Activated naive CD8-positive, alpha-beta T cell treated with anti-CD3 and anti-CD28 coated beads, Interleukin-2, amount 50 U/mL, for 16 hours (primary cell): Measurements from ENCODE around the gene LONP1.
"Not testable (repeated sequence)": the region's sequence is repeated elsewhere in the genome, so short reads cannot be mapped to it uniquely, and the experiment has no call there.

Experiments
- DNase-seq: peaks from one replicate; pipeline ENCODE4 v3.0.0-alpha.2; 2020; ENCODE audit warnings: low read depth, low spot score

The LONP1 gene

GRCh38 chr19:5711713-5712161, 8.2 kb downstream of the LONP1 start:
- no peak for DNase-seq

- DNase-seq = no peak
Observed at GRCh38 chr19:5711025-5711424, 8.9 kb downstream of the LONP1 start.

- no peak for DNase-seq
Observed at GRCh38 chr19:5707576-5708575, 12.1 kb downstream of the LONP1 start.

GRCh38 chr19:5706876-5707573, 12.9 kb downstream of the LONP1 start:
- no peak for DNase-seq

DNA sequence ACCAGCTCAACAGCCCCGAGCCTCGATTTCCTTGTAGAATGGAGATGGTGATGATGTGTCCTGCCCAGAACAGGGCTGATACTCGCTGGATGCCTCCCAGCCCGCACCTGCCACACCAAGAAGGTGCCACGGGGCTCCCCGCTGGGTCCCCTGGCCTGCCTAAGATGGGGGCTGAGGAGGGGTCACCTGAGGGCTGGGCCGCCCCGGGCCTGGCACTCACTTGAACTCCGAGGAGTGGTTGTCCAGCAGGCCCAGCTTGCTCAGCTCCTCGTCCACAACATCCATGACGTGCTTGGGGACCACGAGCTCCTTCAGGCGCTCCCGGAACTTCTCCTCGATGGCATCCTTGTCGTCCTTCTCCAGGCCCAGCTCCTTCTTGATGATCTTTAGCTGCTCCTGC, 14.4 kb downstream of the LONP1 start:
- DNase-seq = no peak

DNA sequence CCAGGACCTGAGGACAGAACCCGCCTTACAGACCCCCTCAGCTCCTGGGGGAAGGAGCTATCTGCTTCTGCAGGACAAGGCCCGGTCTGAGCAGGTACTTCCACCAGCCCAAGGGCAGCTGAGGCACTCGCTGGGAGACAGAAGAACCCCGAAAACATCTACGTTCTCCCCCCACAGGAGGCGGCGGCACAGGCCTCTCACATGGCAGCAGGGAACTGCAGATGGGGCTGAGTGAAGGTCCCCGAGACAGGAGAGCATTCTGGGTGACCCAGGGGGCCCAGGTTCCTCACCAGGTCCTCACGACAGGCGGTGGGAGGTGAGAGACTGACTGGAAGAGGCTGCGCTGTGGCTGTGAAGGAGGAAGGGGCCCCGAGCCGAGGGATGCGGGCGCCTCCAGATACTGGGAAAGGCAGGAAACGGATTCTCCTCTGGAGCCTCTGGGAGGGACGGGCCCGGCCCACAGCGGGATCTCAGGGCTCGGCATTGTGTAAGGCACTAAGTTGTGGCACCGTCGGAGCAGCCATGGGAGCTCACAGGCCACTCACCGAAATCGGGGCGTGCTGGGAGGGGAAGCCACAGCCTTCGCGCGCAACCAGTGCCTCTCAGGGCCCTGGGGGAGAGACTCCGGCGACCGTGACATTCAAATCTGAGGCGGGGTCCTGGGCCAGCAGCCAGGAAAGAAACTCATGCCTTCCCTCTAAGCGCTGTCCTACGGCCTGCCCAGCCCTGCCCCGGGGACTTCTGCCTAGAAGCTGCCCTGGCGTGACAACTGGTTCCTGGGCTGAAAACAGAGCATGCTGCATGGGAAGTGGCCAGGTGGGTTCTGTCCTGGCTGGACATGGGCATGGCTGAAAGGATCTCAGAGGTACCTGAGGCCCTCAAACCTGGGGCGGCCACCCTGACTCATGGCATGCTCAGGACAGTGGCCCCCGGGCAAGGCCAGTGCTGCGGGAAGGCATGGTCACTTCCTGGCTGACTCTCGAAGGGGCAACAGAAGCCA, 15.8 kb downstream of the LONP1 start:
- DNase-seq = no peak

GRCh38 chr19:5702053-5702410, 17.9 kb downstream of the LONP1 start:
- not testable (repeated sequence) for DNase-seq

DNA sequence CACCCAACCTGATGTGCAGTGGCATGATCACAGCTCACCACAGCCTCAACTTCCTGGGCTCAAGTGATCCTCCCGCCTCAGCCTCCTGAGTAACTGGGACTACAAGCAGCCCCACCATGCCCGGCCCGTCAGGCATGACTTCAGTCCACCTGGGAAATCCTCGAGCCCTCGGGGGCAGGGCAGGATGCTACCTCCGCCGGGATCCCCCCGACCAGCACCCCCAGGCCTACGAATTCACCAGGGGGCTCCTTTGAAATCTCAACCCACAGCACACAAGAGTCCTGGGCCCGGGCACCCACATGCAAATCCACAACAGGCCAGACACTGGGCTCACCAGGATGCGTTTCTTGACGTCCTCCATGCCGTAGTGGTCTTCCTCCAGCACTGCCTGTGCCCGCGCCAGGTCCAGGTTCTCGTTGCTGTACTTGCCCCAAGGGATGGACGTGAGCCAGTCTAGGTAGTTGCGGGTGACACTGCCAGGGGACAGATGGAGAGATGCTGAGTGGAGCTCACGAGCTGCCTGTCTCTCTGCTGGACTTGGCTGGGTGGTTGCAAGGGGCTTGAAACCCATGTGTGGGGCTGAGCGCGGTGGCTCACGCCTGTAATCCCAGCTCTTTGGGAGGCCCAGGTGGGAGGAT, 19.4 kb downstream of the LONP1 start:
- DNase-seq = no peak

GRCh38 chr19:5698635-5699422, 21.1 kb downstream of the LONP1 start:
- no peak for DNase-seq

DNA sequence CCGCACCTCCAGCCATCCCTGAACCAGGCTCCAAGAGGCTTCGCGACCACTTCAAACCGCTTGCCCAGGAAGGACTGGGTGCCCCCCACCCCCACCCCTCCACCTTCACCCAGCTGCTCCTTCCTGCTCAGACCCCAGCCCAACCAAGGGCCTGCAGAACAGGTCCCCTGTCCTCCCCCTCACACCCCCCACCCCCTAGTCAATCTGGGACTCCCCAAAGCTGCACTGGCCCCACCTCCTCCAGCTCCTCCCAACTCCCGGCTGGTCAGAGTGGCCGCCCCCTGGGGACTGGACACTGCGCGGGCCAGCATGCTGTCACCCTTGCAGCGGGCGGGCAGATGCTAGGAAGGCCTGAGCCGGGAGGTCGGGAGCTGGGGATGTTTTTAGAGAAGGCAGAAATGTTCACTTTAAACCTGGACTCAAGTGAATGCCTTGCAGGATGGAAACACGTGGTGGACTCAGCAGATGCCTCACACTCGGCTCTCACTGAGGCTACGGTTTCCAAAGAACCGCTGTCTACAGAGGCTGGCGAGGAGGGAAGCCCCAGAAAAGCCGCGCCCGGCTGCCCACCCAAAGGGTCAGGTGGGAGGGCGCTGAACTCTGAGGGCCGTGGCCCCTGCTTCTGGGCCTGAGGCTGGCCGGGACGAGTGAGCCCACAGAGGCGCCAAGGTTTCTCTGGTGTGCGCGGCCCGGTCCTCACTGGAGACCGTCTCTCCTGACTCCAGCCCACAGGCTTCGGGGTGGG, 21.9 kb downstream of the LONP1 start:
- DNase-seq = no peak

DNA sequence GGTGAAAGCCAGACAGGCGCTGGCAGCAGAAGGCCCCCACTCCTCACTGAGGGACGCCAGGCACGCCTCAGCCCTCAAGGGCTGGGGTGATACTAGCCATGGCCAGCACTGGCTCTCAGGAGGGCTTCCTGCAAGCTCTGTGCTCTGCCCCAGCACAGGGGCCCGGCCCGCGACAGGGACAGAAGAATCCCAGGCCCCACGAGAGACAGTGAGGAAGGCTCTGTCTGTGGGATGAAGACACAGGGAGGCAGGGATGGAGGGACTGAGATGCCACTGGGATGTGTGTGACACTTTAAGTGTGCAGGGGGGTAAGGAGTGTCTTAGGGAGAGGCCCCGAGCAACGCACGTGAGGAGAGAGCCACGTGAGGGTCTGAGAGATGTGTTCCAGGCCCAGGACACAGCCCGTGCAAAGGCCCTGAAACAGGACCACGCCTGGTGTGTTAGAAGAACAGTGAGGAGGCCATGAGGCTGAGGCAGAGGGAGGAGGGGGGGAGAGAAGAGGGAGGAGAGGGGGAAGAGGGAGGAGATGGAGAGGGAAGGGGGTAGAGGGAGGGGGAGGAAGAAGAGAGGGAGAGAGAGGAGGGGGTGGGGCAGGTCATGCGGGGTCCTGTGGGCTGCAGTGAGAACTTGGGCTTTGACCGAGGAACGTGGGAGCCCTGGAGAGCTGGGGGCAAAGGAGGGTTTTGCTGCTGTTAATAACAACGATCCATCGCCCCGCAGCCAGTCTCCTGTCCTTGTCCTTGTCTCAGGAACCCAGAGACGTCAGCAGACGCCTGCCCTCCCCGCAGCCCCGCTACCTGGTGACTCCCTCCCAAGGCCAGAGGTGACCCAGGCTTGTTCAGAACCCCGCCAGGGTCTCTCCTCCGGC, 22.7 kb downstream of the LONP1 start:
- no peak for DNase-seq

GRCh38 chr19:5696196-5697021, 23.5 kb downstream of the LONP1 start:
- no peak for DNase-seq

DNA sequence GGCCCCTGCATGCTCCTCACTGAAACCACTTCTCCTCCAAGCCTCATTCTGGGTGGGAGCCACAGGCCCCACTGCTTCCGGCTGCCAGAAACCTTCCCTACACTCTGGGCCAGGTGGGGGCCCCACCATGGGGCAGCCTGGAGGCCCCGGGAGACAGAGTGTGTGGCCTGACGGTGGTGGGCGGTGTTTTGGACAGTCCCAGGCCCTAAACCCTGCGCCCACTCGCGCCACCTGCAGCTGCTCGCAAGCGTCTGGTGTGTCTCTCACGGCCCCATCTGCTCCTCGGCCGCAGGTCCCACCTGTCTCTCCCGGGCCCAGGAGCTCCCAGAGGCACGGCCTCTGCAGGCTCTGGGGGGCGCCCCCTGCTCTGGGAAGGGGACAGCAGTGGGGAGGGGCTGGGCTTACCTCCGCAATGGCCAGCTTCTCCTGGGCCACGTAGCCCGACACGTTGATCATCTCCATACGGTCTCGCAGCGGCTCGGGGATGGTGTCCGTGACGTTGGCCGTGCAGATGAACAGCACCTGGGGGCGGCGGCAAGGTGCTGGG, 24.2 kb downstream of the LONP1 start:
- no peak for DNase-seq

- no peak for DNase-seq
Observed at GRCh38 chr19:5694956-5695648, 24.8 kb downstream of the LONP1 start.

GRCh38 chr19:5694167-5694955, 25.6 kb downstream of the LONP1 start:
- no peak for DNase-seq
